NCI-H2107 treated with DMSO at 0.1 percent for 48 hours (cell line): Measurements from ENCODE around the gene PTPRM.

Source experiments
- DNase-seq: peaks from one replicate; lab custom pipeline; 2025; ENCODE audit not compliant: unreplicated experiment; lab: John Stamatoyannopoulos, UW

Gene PTPRM

GRCh38 chr18:7663366-7664312, 96.5 kb downstream of the PTPRM start:
- DNase-seq, result no peak

- no peak for DNase-seq
Observed at GRCh38 chr18:7666195-7666776, 99.2 kb downstream of the PTPRM start.

- DNase-seq, result no peak
Observed at GRCh38 chr18:7668392-7668791, 101.3 kb downstream of the PTPRM start.

- no peak for DNase-seq
Observed at GRCh38 chr18:7669361-7669760, 102.2 kb downstream of the PTPRM start.

- no peak for DNase-seq
Observed at GRCh38 chr18:7671105-7671504, 104.0 kb downstream of the PTPRM start.

- no peak for DNase-seq
Observed at GRCh38 chr18:7676253-7676873, 109.2 kb downstream of the PTPRM start.

GRCh38 chr18:7677001-7677400, 109.9 kb downstream of the PTPRM start:
- no peak for DNase-seq

GRCh38 chr18:7677424-7677823, 110.3 kb downstream of the PTPRM start:
- DNase-seq, result no peak

DNA sequence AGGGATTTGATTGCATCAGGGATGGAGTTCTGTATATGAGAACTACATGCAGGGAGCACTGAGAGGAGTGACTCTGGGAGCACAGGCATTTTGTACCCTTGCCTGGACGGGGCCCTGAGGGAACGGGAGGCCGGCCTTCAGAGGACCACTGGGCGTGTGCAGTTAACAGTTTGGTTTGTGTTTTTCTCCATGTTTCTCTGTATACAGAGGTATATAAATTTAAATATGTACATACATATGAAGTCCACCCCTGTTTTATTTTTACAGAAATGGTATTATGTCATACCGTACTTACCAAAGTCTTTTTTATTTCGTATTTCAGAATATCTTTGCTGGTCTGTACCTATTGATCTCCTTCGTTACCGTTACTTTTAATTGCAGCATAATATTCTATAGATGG, 111.3 kb downstream of the PTPRM start:
- DNase-seq, result no peak

- DNase-seq, result no peak
Observed at GRCh38 chr18:7678801-7679200, 111.7 kb downstream of the PTPRM start.

GRCh38 chr18:7681298-7681697, 114.2 kb downstream of the PTPRM start:
- no peak for DNase-seq

DNA sequence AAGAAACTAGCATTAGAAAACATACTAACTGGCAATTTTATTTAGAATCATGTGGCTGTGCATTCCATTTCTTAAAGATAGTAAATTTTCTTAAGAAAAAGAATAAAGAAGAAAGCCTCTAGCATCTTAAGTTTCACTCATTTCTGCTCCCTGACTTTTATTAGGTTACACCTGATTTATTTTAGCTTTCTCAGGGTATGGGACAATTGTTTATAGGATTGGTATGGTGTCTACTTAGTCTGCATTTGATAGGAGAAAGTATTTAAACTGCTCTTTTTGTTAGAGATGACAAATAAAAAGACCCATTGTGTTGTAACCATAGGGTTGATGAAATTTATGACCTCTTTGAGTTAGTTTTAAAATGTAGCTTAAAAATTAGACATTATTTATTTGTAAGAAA, 115.2 kb downstream of the PTPRM start:
- no peak for DNase-seq

- no peak for DNase-seq
Observed at GRCh38 chr18:7683753-7684152, 116.6 kb downstream of the PTPRM start.

DNA sequence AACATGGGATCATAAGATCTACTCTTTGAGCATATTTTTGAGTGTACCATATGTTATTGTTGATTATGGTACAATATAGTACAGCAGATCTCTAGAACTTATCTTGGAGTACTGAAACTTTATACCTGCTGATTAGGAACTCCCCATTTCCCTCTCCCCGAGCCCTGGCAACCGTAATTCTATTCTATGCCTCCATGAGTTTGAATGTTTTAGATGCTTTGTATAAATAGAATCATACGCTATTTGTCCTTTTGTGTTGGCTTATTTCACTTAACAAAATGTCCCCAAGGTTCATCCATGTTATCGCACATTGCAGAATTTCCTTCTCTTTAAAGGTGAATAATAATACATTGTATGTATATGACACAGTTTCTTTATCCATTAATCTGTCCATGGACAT, 117.2 kb downstream of the PTPRM start:
- no peak for DNase-seq

GRCh38 chr18:7684966-7685365, 117.8 kb downstream of the PTPRM start:
- DNase-seq, result no peak

DNA sequence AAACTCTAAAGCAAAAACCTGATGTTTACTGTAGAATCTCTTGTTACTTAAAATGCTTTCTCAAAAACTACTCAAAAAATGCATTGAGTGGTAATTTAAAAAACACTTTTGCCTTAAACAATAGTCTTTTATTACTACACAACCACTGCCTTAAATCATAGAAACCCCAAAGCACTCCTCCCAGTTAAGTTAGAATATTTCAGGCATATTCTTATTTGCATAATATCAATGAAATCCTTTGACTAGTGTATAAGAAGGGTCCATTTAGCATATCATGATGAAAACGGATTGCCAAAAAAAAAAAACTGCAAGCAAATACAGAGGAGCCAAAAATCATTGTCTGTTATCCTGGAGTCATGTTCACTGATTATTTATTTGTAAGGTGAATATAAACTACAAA, 119.2 kb downstream of the PTPRM start:
- DNase-seq, result no peak

DNA sequence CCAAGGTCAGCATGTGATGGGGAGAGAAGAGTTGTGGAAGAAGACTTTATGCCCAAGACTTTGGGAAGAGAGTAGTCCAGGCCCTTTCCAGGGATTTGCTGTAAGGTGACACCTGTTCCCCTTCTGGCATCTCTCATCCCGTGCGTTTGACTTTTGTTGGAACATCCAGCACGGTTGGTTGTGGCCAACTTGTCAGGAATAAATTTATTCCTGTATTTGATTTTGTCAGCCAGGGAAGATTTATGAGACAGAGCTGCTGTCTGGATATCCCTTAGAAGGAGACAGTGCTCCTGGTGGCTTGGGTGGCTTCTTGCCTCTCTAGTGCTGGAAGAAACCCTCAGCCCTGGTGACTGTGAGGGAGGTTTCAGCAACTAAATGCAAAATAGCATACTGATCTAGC, 121.5 kb downstream of the PTPRM start:
- DNase-seq, result no peak

GRCh38 chr18:7691206-7691605, 124.1 kb downstream of the PTPRM start:
- DNase-seq, result no peak

- no peak for DNase-seq
Observed at GRCh38 chr18:7696780-7697179, 129.7 kb downstream of the PTPRM start.

- no peak for DNase-seq
Observed at GRCh38 chr18:7697306-7697705, 130.2 kb downstream of the PTPRM start.

GRCh38 chr18:7711495-7711894, 144.4 kb downstream of the PTPRM start:
- no peak for DNase-seq

DNA sequence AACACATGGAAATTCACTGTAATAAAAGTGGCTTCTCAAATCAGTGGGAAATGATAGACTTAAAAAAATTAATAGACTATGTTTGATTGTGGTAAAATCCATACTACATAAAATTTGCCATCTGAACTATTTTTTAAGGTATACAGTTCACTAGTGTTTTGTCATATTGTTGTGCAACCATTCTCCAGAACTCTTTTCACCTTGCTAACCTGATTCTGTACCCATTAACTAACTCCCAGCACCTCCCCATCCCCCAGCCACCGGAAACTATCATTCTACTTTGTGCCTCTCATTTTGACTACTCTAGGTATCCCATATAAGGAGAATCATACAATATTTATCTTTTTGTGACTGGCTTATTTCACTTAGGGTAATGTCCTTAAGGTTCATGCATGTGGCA, 153.3 kb downstream of the PTPRM start:
- no peak for DNase-seq
